ENCODE data around the gene CD93.

CD93 gene

DNA sequence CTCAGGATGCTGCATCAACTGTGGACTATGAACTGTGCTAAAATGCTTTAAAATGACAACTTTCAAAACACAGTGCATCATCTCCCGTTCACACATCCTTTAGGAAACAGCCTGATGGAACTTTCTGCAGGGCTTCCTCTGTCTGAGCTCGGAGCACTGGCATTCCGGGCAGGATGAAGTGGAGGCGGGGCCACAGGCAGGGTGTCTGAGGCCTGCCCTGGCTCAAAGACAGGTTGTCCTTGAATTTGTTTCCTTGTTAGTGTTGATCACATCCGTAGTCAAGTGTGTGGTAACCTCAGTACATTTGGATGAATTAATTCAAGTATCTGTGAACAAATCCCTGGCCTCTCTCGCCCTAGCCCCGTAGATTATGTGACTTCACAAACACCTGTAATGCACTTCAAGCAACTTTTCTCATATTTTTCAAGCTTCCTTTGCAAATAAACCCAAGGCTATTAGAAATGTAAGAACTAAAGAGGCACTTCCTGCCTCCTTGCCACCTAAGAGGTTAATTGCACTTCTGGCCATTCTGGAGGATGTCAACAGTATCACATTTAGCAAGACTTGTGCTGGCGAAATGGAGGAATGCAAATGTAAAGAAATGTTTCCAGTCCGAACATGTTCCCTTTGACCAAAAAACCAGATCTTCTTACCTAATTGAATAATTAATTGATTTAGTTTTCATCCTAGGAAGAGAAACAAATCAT is 3.1 kb downstream of the CD93 start:
- no peak for DNase-seq

DNA sequence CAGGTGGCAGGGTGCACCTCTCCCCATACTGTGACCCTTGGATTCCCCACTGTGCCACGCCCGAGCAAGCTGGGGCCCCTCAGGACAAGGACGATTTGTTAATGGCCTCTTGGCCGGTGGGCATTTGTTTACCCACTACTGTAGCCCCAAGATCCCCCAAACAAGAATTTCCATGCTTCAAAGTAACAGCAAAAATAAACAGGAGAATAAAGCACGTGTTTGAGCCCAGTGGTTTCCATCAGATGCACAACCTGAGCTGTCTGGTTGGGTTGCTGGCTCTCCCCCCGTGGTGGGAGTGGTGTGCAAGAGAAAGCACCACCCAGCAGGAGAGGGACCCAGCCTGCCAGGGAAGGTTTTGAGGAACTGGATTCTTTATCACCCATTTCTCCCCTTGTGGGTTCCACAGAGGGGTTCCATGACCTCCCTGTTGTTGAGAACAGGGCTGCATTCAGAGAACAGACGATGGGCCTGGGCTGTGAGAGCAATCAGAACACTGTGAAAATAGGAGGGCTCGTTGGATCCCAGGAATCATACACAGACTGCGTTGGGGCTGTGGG is 4.8 kb downstream of the CD93 start:
- no peak for DNase-seq

DNA sequence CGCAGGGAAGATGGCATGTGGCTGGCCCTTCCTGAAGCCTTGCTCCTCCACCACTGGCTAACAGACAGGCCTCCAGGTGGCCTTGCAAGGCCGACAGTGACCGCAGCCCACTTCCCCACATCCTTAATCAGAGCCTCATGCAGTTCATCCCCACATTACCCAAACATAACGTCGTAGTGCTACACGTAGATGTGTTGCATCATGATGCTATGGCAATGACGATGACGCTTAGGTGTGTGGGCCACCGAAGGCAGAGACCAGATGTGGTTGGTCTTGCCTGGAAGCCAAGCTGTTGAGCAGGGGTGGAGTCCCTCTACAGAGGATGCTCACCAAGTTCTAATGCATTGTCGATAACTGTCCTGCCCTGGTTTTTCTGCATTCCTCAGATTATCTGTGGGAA is 5.6 kb downstream of the CD93 start:
- DNase-seq: no peak

DNA sequence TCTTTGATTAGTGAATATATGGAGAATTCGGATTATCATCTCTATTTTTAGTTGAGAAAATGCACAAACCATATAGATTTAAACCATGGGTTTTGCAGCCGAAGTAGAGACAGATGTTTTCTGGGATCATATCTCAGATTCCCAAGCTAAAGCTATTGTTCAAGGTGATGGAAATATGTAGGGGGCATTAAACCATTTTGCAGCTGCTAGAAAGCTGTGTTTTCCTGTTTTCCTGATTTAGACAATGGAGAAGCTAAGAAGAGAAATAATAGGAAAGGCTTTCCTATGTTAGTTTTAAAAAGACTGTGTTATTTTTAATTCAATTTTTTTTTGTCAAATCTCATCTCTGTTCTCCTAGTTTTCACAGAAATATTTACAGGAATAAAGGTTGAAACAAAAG is 6.2 kb downstream of the CD93 start:
- DNase-seq: no peak

DNA sequence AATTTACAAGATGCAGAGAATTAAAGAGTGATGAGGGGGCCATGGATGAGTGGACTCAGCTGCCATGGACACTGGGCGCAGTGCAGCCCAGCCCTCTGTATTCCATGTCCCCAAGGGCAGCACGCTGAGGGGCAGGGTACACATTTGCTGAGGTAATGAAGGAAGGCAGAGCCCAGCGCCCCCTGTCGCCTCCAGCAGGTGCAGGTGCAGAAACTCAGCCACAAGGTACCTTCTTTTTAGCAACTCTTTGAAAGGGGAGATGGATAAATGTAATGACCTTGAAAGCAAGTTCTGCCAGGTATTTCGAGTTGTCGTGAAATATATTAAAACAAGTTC is 7.1 kb downstream of the CD93 start:
- DNase-seq: no peak

DNA sequence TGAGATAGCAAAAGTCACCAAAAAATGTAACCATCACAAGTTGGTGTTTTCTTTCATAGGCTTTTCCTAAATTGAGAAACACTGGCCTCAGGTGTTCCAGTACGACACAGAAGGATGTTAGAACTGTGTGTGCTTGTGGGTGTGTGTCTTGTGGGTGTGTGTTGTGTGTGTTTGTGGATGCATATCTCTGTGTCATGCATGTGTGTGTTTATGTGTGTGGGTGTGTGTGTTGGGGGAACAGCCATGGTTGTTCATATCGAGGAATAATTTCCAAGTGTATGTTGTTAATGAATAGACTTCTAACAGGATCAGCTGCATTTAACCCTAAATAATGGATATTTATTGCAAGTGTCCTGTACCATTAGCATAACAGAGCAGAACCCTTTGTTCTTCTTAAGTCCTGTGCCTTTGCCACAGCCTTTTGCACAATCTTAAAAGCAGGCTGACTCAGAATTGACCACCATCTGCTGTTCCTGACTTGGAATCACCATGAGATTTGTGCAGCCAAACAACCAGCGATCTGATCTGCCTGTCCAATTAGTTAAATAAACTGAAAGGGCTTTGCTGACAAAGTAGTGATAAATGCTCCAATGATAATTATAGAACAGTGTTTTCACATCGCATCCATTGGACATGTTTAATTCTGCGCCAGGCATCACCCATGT is 7.6 kb downstream of the CD93 start:
- DNase-seq: no peak

DNA sequence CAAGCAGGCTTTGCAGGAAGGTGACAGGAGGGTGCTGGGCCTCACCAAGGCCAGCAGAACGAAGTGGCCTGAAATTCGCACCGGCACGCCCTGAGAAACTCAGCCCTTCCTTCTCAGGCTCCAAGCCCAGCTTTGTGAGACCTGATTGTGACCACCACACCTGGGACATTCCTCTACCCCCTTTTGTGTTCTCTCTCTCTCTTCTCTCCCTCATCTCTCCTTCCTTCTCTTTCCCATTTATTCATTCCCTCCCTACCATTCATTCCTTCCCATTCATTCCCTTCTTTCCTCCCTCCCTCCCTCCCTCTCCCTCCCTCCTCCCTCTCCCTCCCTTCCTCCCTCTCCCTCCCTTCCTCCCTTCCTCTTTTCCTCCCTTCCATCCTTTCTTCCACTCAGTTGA is 8.8 kb downstream of the CD93 start:
- DNase-seq: no peak

DNA sequence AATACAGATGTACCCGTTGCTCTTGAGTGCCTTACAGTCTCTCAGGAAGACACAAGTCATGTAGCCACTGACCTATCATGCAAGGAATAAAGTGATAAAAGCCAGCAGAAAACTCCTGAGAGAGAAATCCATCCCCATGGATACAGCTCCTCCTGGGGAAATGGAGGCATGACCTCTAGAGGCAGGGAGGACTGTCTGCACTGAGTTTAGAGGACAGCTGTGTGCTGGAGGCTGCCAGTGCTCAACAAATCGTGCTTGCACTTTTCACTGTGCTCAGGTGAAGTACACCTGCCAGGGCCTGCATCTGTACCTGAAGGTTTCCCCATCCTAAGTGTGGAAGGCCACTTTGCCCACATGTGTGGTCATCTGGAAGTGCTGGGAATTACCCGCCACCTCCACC is 12.1 kb downstream of the CD93 start:
- no peak for DNase-seq

DNA sequence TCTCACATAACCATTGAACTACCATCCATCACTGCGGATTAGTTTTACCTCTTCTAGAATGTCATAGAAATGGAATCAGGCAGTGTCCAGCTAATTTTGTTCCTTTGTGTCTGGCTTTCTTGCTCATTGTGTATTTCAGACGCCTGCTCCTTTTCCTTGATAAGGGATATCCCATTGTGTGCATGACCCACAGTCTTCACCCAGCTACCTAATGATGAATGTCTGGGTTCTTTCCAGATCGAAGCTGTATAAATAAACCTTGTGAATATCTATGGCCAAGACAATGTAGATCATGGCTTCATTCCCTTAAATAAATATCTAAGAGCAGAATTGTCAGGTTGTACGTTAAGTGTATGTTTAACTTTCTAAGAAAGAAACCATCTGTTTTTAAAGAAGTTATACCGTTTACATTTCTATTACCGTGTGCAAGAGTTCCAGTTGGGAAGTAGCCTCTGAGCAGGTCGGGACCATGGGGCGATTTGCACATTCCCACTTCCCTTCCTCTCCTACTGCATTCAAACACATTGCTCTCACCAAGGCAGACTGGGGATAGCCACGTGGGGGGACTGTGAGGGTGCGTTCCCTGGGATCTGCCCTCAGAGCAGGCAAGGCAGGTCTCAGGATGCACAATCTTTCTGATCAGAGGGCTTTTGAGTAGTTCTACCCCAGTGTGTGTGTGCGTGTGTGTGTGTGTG is 13.1 kb downstream of the CD93 start:
- DNase-seq: no peak

DNA sequence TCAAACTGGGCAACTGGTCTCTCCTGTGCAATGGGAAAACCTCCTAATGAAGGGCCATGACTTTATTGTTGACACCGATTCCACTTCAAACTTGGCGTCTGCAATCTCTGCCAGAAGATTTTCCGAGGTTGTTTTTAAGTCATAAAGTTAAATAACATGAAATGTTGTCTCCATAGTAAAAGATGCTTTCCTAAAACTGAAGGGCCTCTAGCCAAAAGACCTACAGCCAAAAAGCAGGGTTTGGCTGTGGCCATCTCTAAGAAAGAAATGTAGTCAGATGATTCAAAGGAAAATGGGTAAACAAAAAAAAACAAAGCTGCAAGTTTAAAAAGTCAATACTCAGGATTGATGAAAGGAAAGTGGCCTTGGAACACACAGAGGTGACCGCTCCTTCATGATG is 14.1 kb downstream of the CD93 start:
- DNase-seq: no peak

DNA sequence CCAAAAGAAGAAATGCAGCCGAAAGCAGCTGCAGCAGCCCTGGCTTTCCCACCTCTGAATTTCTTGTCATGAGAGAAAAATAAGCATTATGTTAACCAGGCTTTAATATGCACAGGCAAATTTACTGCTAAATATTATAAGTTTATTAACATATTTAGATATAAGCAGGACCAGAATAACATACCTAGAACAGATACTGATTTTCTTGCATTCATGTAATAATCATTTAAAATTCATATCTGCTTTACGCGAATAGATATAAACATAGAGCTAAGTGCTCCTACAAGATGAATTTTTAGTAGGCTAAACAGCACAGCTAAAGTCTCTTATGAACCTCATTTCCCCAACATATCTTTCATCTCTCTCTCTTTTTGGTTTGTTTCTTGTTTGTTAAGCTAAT is 14.7 kb downstream of the CD93 start:
- DNase-seq: no peak

DNA sequence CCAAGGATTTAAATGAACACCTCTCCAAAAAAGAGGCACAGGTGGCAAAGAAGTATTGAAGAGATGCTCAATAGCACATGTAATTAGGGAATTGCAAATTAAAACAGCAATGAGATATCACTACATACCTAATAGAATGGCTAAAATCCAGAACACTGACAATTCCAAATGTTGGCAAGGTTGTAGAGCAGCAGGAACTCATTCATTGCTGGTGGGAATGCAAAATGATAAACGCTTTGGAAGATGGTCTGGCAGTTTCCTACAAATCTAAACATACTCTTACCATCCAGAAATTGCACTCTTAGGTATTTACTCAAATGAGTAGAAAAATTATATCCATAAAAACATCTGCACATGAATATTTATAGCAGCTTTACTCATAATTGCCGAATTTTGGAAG is 17.0 kb downstream of the CD93 start:
- no peak for DNase-seq

DNA sequence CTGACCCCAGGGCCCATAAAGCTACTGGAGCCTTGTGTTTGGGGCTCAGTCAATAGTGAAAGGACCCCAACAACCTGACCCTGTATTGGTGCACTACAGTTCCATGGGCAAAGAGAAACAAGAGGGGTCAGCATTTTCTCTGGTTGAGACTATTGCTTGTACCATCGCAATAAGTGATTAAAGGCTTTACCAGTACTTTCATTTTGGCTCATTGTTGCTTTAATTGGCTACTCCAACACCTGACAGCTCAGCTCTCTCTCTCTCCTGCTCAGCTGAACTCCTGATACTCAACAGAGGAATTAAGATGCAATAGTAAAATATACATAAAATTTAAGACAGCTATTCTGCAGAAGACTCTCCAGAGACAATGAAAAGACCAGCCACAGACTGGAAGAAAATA is 17.8 kb downstream of the CD93 start:
- DNase-seq: no peak

DNA sequence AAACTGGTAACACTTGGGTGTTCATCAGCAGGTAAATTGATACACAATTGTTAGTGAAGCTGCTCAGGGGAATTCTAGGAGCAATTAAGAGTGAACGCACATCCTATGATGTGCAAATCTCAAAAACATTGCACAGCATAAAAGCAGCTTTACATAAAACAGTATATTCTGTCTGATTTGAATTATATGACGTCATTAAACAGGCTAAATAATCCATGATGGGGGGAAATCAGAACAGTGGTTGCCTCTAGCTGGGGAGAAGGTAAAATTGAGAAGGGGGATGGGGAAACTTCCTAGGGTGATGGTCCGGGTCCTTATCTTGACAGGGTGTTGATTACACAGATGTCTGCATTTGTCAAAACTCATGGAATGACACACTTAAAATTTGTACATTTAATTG is 19.4 kb downstream of the CD93 start:
- DNase-seq: no peak

DNA sequence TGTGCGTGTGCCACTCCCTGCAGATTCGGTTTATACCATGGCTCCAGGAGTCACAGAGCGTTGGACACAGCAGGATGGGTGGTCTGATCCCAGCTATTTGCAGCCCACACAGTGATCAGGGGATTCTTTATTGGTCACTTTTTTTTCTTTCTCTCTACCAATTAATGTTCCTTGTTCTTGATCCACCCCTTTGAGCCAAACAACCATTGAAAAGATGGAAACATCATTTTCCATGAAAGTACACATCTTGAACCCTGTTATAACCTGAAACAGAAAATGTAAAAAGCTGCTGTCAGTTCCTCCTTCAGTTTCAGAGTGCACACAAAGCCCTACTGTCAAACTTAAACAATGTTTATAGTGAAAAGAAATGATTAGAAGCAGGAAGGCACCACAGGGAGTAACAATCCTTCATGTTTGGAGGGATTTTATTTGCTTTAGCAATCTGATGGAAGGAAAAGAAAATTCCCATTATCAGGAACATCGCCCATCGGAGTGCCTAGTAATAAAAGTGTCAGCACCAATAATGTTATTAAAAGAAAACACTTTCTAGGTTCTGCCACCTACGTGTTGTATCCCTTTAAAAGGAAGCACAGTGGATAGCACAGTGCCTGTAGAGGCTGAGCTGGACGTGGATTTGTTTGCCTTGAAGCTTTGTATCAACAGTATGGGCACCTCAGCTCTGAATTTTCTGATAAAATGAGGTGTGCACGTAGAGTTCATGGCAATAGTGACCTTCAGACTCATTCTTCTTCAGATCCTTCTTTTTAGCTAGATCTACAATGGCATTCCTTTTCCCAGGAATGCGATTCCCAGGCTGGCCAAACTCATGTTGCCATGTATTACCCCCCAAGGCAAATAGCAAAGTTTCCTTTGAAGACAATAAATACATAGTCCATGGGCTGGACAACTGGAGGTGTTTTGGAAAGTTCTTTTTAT is 20.6 kb downstream of the CD93 start:
- no peak for DNase-seq

DNA sequence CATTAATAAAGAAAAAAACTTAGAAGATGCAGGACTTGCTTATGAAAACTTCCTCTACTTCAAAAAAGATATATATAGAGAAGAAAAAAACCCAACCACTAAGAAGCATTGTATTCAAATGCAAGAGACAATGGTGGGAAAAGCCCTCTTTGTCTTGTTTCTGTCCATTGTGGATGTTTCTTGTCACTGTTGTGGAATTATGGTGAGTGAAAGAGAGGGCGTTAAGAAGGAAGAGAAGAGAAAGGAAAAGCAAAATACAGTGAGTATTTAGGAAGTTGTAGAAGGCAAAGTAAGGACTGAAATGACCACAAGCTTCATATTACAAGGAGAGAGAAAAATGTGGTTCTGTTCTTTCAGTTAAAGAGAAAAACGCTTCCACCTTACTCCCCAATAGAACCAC is 22.5 kb downstream of the CD93 start:
- DNase-seq: no peak

DNA sequence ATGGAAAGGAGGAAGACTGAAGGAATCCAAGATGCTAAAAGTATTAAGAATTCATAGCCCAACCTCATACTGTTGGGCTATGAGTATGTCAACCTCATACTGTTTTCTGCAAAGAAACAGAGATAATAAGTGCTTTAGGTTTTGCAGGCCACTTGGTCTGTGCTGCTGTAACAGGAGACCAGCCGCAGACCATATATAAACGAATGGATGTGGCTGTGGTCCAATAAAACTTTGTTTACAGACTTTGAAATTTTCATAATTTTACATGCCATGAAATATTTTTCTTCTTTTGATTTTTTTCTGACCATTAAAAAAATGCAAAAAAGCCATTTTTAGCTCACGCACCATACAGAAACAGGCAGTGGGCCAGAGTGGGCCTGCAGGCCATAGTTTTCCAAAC is 23.0 kb downstream of the CD93 start:
- no peak for DNase-seq

DNA sequence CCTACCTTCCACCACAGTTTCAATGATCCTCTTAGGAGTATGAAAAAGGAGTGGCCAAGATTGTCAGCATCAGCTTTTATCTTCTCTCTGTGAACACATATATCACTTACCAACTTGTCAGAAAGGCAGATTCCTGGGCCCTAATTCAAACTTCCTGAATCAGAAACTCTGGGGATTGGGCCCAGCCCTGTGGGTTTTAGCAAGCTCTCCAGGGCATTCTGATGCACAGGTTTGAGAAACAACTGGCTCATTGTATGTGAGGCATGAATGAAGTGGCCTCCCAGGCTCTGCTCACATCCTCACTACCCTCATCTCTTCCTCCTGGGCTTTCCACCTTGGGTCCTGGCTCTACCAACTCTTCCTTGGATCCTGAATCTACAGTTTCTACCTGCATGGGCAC is 23.5 kb downstream of the CD93 start:
- DNase-seq: no peak

DNA sequence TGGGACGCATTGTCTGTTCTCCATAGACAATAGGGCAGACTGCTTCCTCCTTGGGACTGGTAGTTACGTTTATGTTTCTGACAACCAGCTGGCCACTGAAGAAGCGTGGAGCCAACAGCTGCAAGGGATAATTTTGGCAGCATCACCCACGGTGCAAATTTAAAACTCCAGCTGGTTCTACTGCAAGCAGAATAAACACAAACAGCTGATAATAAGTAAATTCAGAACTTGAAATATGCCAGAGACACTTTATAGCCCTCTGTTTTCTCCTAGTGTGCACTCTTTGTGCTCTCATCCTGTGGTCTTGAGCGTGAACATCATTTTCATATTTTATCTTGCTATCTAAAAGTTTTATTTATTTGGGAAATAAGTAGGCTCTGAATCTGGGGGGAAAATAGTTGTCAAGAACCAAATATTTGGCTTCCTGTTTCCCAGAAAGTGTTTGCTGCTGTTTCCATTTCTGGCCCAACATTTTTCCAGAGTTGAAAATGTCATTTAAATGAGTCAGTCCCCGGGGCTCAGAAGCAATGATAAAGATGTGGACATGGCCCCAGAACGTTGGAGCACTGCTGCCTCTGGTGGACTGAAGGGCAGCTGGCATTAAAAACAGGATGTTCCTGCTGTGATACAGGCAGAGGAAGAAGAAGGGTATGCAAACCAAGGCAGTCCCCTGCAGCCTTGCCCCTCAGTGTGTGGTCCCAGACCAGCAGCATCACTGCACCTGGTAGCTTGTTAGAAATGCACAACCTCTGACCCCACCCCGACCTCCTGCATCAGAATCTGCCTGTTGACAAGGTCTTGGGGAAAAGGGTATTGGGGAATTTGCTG is 24.2 kb downstream of the CD93 start:
- DNase-seq: no peak

DNA sequence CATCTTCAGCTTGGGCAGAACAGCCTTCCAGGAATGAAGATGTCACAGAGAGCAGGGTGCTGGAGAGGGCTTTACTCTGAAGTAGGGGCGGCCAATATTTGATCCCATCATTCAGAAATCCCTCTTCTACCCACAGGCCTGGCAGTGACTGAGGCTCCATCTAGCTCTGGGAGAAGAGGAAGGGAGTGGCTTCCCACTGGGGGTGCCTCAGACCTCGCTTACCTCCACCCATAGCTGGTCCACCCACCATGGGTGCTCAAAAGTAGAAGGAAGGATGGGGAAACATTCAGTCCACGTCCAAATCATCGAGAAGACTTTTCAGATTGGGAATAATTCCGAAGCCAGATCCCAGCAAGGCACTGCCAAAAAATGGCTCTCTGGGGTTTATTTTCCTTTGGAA is 24.9 kb downstream of the CD93 start:
- no peak for DNase-seq

DNA sequence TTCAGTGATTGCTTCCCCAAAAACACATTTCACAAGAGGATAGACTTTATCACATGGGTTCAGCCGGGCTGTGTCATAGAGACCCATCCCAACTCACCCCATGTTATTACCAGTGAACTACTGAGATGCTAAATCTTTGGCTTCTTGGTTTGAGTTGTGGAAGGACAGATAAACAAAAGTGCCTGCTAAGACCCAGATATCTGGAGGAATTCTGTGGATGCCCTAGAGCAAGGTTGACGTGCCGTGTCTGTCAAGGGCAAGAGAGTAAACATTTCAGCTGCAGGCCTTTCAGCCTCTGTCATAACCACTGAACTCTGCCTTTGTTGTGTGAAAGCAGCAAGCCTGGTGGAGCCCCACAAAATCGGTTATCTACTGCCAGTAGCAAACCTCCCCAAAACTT is 25.5 kb downstream of the CD93 start:
- no peak for DNase-seq

DNA sequence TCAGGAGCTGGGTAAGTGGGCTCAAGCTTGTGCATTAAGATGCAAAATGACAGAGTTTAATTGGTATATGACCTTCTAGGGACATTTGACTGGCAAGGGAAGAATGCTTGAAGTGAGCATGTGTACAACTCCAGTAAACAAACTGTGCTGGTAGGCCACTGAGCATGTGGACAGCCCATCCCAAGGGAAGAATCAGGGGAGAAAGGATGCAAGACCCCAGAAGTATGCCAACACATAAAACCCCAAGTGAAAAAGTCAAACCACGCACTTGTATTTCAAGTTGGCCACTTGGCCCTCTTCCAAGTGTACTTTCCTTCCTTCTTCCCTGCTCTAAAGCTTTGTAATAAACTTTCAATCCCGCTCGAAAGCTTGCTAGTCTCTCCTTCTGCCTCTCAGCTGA is 26.3 kb downstream of the CD93 start:
- no peak for DNase-seq

Data from stimulated activated CD4-positive, alpha-beta T cell treated with anti-CD3 and anti-CD28 coated beads, Interleukin-4, amount 100 ng/mL, for 4 hours (primary cell).